Upper lobe of left lung (tissue), 6 donors: ENCODE data around the gene PGS1. TPM values are rescaled to one million over a fixed set of nuclear protein-coding genes. Genes with fewer than 3 reads are reported as not detected.
A peak's percentile ranks its signal among the peaks of the same experiment; 100 is the strongest.

Experiments
- ATAC-seq, 2 donors: fragments of 200-7000 bp; cut with Tn5 transposase; one replicate each; pipeline ENCODE4 v1.9.1; 2022; ENCODE audit warnings: mild to moderate bottlenecking in 2 of 2, moderate library complexity in 2 of 2; ENCODE audit not compliant: low FRiP score in 2 of 2
- DNase-seq, 2 donors: peaks; one replicate each; pipeline ENCODE4 v3.0.0-alpha.2; 2019 to 2020
- H3K27ac ChIP-seq, 4 donors: fragments of 200-600 bp; sonication (generic); one replicate each; pipeline ENCODE4 v1.5.1; 2016 to 2019
- H3K27me3 ChIP-seq, 4 donors: fragments of 200-600 bp; sonication (generic); one replicate each; pipeline ENCODE4 v1.5.1; 2017 to 2019
- H3K36me3 ChIP-seq, 4 donors: fragments of 200-600 bp; sonication (generic); one replicate each; pipeline ENCODE4 v1.5.1; 2016 to 2019
- H3K4me1 ChIP-seq, 4 donors: fragments of 200-600 bp; sonication (generic); one replicate each; pipeline ENCODE4 v1.5.1; 2018 to 2019
- H3K4me3 ChIP-seq, 4 donors: fragments of 200-600 bp; sonication (generic); one replicate each; pipeline ENCODE4 v1.5.1; 2017 to 2019; ENCODE audit warnings: mild to moderate bottlenecking in 2 of 4, moderate library complexity in 1 of 4
- H3K9me3 ChIP-seq, 4 donors: fragments of 200-600 bp; sonication (generic); one replicate each; pipeline ENCODE4 v1.5.1; 2018 to 2019
- EP300 ChIP-seq, 4 donors: sonication (generic); formaldehyde crosslinking; IDR thresholded peaks; one replicate each; pipeline ENCODE4 v1.5.1; 2017; ENCODE audit warnings: antibody characterized with exemption in 4 of 4, control low read depth in 2 of 4
- POLR2A ChIP-seq, 4 donors: fragments of 450-650 bp; IDR thresholded peaks; one replicate each; pipeline ENCODE4 v1.5.1; 2016 to 2017; ENCODE audit warnings: antibody characterized with exemption in 4 of 4, mild to moderate bottlenecking in 2 of 4
- POLR2AphosphoS5 ChIP-seq, 2 donors: sonication (generic); formaldehyde crosslinking; IDR thresholded peaks; one replicate each; pipeline ENCODE4 v1.5.1; 2017; ENCODE audit warnings: antibody characterized with exemption in 2 of 2
- whole genome bisulfite sequencing, 2 donors: methylation state at CpG; one replicate each; pipeline ENCODE4 v1.1.5; 2017 to 2018; 5-methylcytosine and 5-hydroxymethylcytosine counted together
- total RNA-seq, 6 donors: library from RNA; depleted of rRNA in 4 of 6; stranded (reverse); fragments of >200 nt in 4 of 6; gene quantifications; one replicate each; pipeline versions ENCODE4 v1.1.0 to v1.2.1, GENCODE V29; 2016 to 2021
- TF ChIP-seq, protein P1 (sequence below), 6 experiments: fragments of 450-650 bp in 4 of 6; fragments of 200-600 bp in 2 of 6; sonication (generic) in 2 of 6; IDR thresholded peaks; one replicate each; pipeline ENCODE4 v1.5.1; 2016 to 2019; ENCODE audit warnings: antibody characterized with exemption in 6 of 6
- donor health status: DM: no; HTN: no; CAD: no; lungs with moderate emphysema.
- donor health status: DM: no; HTN: yes; CAD: no; lungs with severe emphysema.

PGS1 gene
- total RNA-seq, 6 donors from 2014 or later, result 79.2 to 348 (median 92.3) TPM

GRCh38 chr17:78438271-78438691 lies 59.8 kb downstream of the PGS1 start:
- no peaks in the 10 kb centered on the region for H3K36me3 ChIP-seq
- H3K9me3 ChIP-seq, result no peaks in the 10 kb centered on the region
- H3K27ac ChIP-seq, result no peak overlapping the region
- ATAC-seq, result no peak
- TF ChIP-seq, protein P1, sequence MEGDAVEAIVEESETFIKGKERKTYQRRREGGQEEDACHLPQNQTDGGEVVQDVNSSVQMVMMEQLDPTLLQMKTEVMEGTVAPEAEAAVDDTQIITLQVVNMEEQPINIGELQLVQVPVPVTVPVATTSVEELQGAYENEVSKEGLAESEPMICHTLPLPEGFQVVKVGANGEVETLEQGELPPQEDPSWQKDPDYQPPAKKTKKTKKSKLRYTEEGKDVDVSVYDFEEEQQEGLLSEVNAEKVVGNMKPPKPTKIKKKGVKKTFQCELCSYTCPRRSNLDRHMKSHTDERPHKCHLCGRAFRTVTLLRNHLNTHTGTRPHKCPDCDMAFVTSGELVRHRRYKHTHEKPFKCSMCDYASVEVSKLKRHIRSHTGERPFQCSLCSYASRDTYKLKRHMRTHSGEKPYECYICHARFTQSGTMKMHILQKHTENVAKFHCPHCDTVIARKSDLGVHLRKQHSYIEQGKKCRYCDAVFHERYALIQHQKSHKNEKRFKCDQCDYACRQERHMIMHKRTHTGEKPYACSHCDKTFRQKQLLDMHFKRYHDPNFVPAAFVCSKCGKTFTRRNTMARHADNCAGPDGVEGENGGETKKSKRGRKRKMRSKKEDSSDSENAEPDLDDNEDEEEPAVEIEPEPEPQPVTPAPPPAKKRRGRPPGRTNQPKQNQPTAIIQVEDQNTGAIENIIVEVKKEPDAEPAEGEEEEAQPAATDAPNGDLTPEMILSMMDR (IDR thresholded peaks at IDR 0.05), result no peak
- TF ChIP-seq POLR2A (IDR thresholded peaks at IDR 0.05), result no peak
- TF ChIP-seq POLR2AphosphoS5 (IDR thresholded peaks at IDR 0.05), result no peak
- no peak for TF ChIP-seq EP300 (IDR thresholded peaks at IDR 0.05)
- H3K4me1 ChIP-seq, result peaks cover 0 to 4% (median 2%) of the 10 kb centered on the region in 4 donors
- DNase-seq, result no peak
- no peaks in the 10 kb centered on the region for H3K27me3 ChIP-seq
- WGBS, 2 donors, result 90 to 92% methylated on average over 9 of the region's 10 CpGs
- no peak overlapping the region for H3K4me3 ChIP-seq

- Histone ChIP-seq H3K27ac (no peak overlapping the region), H3K9me3 (no peaks in the 10 kb centered on the region), H3K27me3 (no peaks in the 10 kb centered on the region), H3K4me1 (peaks cover 0 to 4% (median 3%) of the 10 kb centered on the region in 4 donors), H3K4me3 (no peak overlapping the region), H3K36me3 (no peaks in the 10 kb centered on the region)
- TF ChIP-seq POLR2AphosphoS5 (IDR thresholded peaks at IDR 0.05) (no peak), EP300 (IDR thresholded peaks at IDR 0.05) (no peak), POLR2A (IDR thresholded peaks at IDR 0.05) (no peak)
- TF ChIP-seq, protein P1 (IDR thresholded peaks at IDR 0.05), result no peak
- DNase-seq (no peak), ATAC-seq (no peak)
- 81 to 82% methylated on average over 16 of the region's 16 CpGs for WGBS, 2 donors
Observed at GRCh38 chr17:78438694-78439325, 60.4 kb downstream of the PGS1 start.

- no peaks in the 10 kb centered on the region for H3K27me3 ChIP-seq
- peaks cover 0 to 4% (median 3%) of the 10 kb centered on the region in 4 donors for H3K4me1 ChIP-seq
- no peaks in the 10 kb centered on the region for H3K36me3 ChIP-seq
- no peaks in the 10 kb centered on the region for H3K9me3 ChIP-seq
- no peak overlapping the region for H3K27ac ChIP-seq
- 39 to 76% methylated on average over 10 to 12 of the region's 12 CpGs for WGBS, 2 donors
- H3K4me3 ChIP-seq, result no peak overlapping the region
- no peak for ATAC-seq
- no peak for TF ChIP-seq EP300 (IDR thresholded peaks at IDR 0.05)
- TF ChIP-seq, protein P1 (IDR thresholded peaks at IDR 0.05), result no peak
- no peak for TF ChIP-seq POLR2A (IDR thresholded peaks at IDR 0.05)
- no peak for TF ChIP-seq POLR2AphosphoS5 (IDR thresholded peaks at IDR 0.05)
- no peak for DNase-seq
Observed at GRCh38 chr17:78441271-78441971, 63.0 kb downstream of the PGS1 start.

DNA sequence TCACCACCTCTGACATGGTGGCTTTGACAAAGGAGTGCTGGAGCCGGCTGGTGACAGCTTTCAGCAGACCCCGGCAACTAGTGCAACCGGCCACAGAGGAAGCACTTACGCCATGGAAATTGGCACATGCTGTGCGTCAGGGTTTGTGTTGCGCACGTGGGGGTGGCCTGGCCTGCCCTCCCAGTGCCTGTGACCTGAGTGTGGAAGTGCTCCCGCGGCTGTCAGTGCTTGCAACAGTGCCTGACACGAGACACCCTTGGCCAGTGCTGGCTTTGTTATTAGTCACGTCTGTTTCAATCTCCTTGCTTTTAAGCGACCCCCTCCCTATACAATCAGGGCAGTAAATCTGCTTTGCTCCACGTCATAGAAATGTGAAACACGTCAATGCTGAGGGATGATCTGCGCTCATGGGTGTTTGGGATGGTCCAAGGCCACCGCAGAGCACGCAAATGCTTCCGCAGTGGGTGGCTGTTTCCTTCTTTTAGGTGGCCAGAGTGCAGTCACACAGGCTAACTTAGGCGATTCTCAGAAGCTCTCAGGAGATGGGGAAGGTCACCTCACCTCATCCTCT lies 64.3 kb downstream of the PGS1 start:
- TF ChIP-seq EP300 (IDR thresholded peaks at IDR 0.05) (peak; percentile 79 to 98 (median 93)), POLR2A (IDR thresholded peaks at IDR 0.05) (peak in 1 of 4 donors; percentile 44), POLR2AphosphoS5 (IDR thresholded peaks at IDR 0.05) (peak; percentile 83 to 98)
- TF ChIP-seq, protein P1 (IDR thresholded peaks at IDR 0.05), result no peak
- peak in 1 of 2 donors; percentile 88 for DNase-seq
- Histone ChIP-seq H3K27me3 (no peaks in the 10 kb centered on the region), H3K4me3 (no peak overlapping the region), H3K4me1 (peaks cover 0 to 4% (median 3%) of the 10 kb centered on the region in 4 donors), H3K9me3 (no peaks in the 10 kb centered on the region), H3K36me3 (no peaks in the 10 kb centered on the region), H3K27ac (peak overlapping the region in 3 of 4 donors; percentile 50 to 73 (median 55))
- WGBS, 2 donors, result 47 to 72% methylated on average over 7 to 15 of the region's 19 CpGs
- peak; percentile 82 to 91 for ATAC-seq
